Right lobe of liver (tissue), 6 donors: Measurements from ENCODE around the gene NEO1. TPM values are rescaled to one million over a fixed set of nuclear protein-coding genes. Genes with fewer than 3 reads are reported as not detected.

Experiments
- ATAC-seq, 4 donors: fragments of 200-7000 bp; cut with Tn5 transposase; one replicate each; pipeline ENCODE4 v1.9.1; 2020; ENCODE audit warnings: mild to moderate bottlenecking in 4 of 4, moderate library complexity in 4 of 4
- DNase-seq, 3 donors: peaks; one replicate each; pipeline ENCODE4 v3.0.0-alpha.2; 2020
- H3K27ac ChIP-seq, 3 donors: fragments of 200-600 bp; one replicate each; pipeline ENCODE4 v1.8.0; 2022
- H3K27me3 ChIP-seq, 2 donors: fragments of 200-600 bp; one replicate each; pipeline ENCODE4 v1.8.0; 2022
- H3K36me3 ChIP-seq, 4 donors: fragments of 200-600 bp; sonication (generic) in 1 of 4; one replicate each; pipeline versions ENCODE4 v1.5.1 to v1.8.0; 2017 to 2022; ENCODE audit warnings: control low read depth in 1 of 4
- H3K4me1 ChIP-seq, 4 donors: fragments of 200-600 bp; sonication (generic) in 1 of 4; one replicate each; pipeline versions ENCODE4 v1.5.1 to v1.8.0; 2017 to 2022; ENCODE audit warnings: control low read depth in 1 of 4
- H3K4me3 ChIP-seq, 3 donors: fragments of 200-600 bp; one replicate each; pipeline ENCODE4 v1.8.0; 2022
- H3K9me3 ChIP-seq, 4 donors: fragments of 200-600 bp; sonication (generic) in 1 of 4; one replicate each; pipeline versions ENCODE4 v1.5.1 to v1.8.0; 2017 to 2022; ENCODE audit warnings: control low read depth in 1 of 4
- POLR2A ChIP-seq: fragments of 450-650 bp; IDR thresholded peaks from one replicate; pipeline ENCODE4 v1.6.1; 2017; ENCODE audit warnings: antibody characterized with exemption, mild to moderate bottlenecking
- WGBS: methylation state at CpG from one replicate; pipeline ENCODE4 v1.1.6; 2018; ENCODE audit warnings: low coverage, low lambda C conversion rate; ENCODE audit not compliant: insufficient coverage; ENCODE audit errors: missing lambda C conversion rate; 5-methylcytosine and 5-hydroxymethylcytosine counted together
- intact Hi-C, 2 donors: fragments of 100-400 bp; cut with DNase I; formaldehyde crosslinking; loops; one replicate each; pipeline versions ENCODE4 v1.11.2 to v1.14.1; 2022
- total RNA-seq, 6 experiments: library from RNA; depleted of rRNA in 2 of 6; stranded (reverse); fragments of >200 nt in 2 of 6; fragmentation: NEBNext Ultra II Directional in 3 of 6; extraction: Animal tissue kit (Norgen Biotek cat#: 25700) in 3 of 6; gene quantifications; one replicate each; pipeline versions ENCODE4 v1.1.0 to v1.2.4, GENCODE V29; 2016 to 2023
- TF ChIP-seq, protein P1 (sequence below), 4 donors: fragments of 200-600 bp in 3 of 4; fragments of 450-650 bp in 1 of 4; IDR thresholded peaks; one replicate each; pipeline versions ENCODE4 v1.5.1 to v1.8.0; 2016 to 2022; ENCODE audit warnings: antibody characterized with exemption in 4 of 4, mild to moderate bottlenecking in 2 of 4
- donor health status: DM: no; HTN: yes; CAD: no.
- donor health status: DM: no; HTN: no; CAD: no.
- donor health status: DM: no; HTN: no; CAD: no.
- donor health status: DM: no; HTN: yes; CAD: no.
- donor health status: DM: no; HTN: yes; CAD: no.

NEO1 gene
- total RNA-seq, 6 experiments from 2014 or later: 8.3 to 13.2 (median 10.3) TPM

DNA sequence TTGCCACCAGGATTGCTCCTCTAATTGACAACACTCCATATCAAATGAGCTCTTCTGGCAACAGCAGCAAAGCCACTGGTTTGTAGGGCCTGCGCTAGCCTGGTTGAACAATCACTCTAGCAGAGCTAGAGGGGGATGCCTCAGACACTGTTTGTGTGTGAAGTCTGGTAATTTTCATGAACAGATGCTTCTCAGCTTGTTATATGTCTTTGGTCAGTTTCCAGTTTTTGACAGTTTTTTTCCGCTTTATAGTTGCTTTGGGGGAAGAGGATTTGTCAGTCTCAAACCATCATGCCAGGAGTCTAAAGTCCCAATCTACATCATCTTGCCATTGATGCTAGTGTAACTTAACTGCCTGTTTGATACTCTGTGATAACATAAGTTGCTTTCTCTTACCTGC, 180.5 kb downstream of the NEO1 start:
- H3K4me3 ChIP-seq: no peak overlapping the region
- no peaks in the 10 kb centered on the region for H3K36me3 ChIP-seq
- peaks cover 0 to 3% (median 0%) of the 10 kb centered on the region in 4 donors for H3K4me1 ChIP-seq
- ATAC-seq: no peak
- 94% methylated on average over 2 of the region's 2 CpGs for WGBS
- intact Hi-C loops: no loop called here
- no peaks in the 10 kb centered on the region for H3K9me3 ChIP-seq
- no peak for DNase-seq
- TF ChIP-seq POLR2A: no peak
- TF ChIP-seq, protein P1, sequence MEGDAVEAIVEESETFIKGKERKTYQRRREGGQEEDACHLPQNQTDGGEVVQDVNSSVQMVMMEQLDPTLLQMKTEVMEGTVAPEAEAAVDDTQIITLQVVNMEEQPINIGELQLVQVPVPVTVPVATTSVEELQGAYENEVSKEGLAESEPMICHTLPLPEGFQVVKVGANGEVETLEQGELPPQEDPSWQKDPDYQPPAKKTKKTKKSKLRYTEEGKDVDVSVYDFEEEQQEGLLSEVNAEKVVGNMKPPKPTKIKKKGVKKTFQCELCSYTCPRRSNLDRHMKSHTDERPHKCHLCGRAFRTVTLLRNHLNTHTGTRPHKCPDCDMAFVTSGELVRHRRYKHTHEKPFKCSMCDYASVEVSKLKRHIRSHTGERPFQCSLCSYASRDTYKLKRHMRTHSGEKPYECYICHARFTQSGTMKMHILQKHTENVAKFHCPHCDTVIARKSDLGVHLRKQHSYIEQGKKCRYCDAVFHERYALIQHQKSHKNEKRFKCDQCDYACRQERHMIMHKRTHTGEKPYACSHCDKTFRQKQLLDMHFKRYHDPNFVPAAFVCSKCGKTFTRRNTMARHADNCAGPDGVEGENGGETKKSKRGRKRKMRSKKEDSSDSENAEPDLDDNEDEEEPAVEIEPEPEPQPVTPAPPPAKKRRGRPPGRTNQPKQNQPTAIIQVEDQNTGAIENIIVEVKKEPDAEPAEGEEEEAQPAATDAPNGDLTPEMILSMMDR (IDR thresholded peaks at IDR 0.05): no peak
- H3K27ac ChIP-seq: no peak overlapping the region
- no peaks in the 10 kb centered on the region for H3K27me3 ChIP-seq

DNA sequence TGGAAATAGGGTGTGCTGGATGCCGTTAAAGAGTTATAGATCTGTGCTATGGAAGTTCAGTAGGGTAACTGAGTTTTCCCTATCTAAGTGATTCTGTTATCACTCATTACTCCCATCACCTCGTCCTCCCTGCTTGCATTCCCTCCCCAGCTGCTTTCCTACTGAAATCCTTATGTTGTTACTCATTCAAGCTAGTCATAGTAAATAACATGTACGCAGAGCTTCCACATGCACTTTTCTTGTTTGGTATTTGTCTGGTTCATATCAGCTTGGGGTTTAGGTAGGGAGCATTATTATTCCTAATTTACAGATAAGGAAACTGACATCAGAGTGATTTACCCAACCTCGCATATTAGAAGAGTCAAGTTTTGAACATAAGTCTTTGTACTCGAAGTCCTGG, 181.4 kb downstream of the NEO1 start:
- Histone ChIP-seq H3K36me3 (no peaks in the 10 kb centered on the region), H3K27me3 (no peaks in the 10 kb centered on the region), H3K4me1 (peaks cover 0 to 11% (median 0%) of the 10 kb centered on the region in 4 donors), H3K27ac (no peak overlapping the region), H3K4me3 (no peak overlapping the region), H3K9me3 (no peaks in the 10 kb centered on the region)
- WGBS: 83% methylated on average over 5 of the region's 5 CpGs
- intact Hi-C loops: no loop called here
- DNase-seq: no peak
- no peak for TF ChIP-seq POLR2A
- TF ChIP-seq, protein P1 (IDR thresholded peaks at IDR 0.05): no peak
- ATAC-seq: no peak

GRCh38 chr15:73237910-73238309, 185.6 kb downstream of the NEO1 start:
- intact Hi-C loops: no loop called here
- WGBS: 27% methylated on average over 3 of the region's 3 CpGs
- no peak for DNase-seq
- ATAC-seq: peak; percentile 54 to 87 (median 71)
- Histone ChIP-seq H3K4me3 (no peak overlapping the region), H3K4me1 (peaks cover 0 to 11% (median 0%) of the 10 kb centered on the region in 4 donors), H3K27me3 (no peaks in the 10 kb centered on the region), H3K36me3 (no peaks in the 10 kb centered on the region), H3K27ac (no peak overlapping the region), H3K9me3 (no peaks in the 10 kb centered on the region)
- TF ChIP-seq POLR2A: no peak
- TF ChIP-seq, protein P1 (IDR thresholded peaks at IDR 0.05): no peak

- Histone ChIP-seq H3K27me3 (no peaks in the 10 kb centered on the region), H3K27ac (no peak overlapping the region), H3K9me3 (no peaks in the 10 kb centered on the region), H3K4me1 (peaks cover 0 to 11% (median 0%) of the 10 kb centered on the region in 4 donors), H3K4me3 (no peak overlapping the region), H3K36me3 (no peaks in the 10 kb centered on the region)
- TF ChIP-seq POLR2A: no peak
- TF ChIP-seq, protein P1 (IDR thresholded peaks at IDR 0.05): peak in 2 of 4 donors; percentile 18 to 25
- intact Hi-C loops: no loop called here
- DNase-seq (peak in 1 of 3 donors; percentile 50), ATAC-seq (peak; percentile 64 to 80 (median 69))
- whole genome bisulfite sequencing: 66% methylated on average over 10 of the region's 10 CpGs
Observed at GRCh38 chr15:73239564-73240215, 187.4 kb downstream of the NEO1 start.
